ENCODE results near the gene HOXA3.

Gene HOXA3

DNA sequence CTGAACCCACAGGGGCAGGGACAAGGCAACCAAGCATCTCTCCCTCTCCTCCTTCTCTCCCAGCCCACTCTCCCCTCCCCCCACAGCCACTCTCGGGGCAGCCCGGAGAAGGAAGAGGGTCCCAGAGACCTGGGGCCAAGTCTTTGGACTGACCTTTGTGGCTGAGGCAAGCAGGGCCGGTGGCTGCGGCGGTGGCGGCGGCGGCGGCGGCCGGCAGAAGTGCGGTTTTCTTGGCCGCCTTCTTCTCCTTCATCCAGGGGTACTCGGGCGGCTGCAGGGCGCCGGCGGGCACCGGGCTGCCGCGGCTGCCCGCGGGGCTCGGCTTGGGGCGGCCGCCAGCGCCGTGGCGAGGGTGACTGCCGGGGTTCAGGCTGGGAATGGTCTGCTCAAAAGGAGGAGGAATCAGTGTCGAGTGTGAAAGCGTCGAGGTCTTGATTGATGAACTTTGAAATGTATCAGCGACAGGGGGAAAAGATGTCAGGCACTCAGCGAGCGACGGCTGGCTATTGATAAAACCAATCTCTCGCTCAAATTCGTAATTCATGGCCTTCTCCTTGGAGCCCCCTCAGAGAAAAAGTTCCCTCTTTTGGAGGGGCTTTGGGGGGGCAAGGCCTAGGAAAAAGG, 50.3 kb downstream of the HOXA3 start:
- DNase-seq (ENCODE audit: low spot score) = no peak

DNA sequence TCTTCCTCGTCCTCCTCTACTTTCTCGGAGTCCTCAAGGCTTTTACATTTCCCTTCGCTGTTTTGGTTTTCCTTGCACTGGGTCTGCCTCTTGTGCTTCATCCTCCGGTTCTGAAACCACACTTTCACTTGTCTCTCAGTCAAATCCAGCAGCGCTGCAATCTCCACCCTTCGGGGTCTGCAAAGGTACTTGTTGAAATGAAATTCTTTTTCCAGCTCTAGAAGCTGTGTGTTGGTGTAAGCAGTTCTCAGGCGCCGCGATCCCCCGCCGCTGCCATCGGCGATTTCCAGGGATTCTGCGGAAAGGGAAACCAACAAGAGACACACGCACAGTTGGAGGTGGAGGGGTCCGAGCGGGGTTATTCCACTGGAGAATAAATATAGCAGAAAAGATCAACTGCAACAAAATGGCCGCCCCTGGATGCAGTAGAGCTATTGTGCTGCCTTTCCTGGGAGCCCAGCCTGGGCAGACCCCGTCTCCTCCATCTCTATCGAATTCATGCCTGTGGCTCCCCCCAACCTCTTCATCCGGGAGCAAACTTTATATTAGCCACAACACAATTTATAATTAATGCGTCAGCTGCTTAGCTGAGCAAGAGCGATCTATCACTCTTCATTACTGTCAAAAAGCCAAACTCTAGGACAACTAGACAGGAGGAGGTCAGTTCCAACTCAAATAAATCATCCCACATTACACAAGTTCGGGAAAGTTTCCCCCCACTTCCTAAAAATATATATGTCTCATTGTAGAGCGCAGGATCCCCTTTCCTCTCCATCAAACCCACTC, 51.0 kb downstream of the HOXA3 start:
- no peak for DNase-seq (ENCODE audit: low spot score)

DNA sequence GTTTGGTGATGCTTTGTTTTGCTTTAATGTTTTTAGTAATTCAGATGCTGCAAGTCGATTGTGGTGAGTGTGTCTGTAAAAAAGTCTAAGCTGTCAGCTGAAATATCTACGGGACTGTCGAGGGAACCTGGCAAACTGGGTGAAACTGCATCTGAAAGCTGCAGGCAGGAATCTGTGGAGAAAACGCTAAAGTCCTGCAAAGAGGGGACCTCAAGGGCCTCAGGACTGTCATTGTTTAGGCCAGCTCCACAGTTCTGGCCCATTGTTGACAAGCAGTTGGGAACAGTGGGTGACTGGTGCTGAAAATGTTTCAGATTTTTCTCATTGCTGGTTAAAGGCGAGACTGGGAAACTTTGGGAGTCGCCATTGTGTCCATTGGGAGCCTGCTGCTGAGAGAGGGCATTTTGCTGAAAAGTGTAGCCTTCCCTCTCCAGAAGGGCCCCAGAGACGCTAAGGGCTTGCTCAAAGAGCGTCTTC, 51.7 kb downstream of the HOXA3 start:
- DNase-seq (ENCODE audit: low spot score) = no peak

DNA sequence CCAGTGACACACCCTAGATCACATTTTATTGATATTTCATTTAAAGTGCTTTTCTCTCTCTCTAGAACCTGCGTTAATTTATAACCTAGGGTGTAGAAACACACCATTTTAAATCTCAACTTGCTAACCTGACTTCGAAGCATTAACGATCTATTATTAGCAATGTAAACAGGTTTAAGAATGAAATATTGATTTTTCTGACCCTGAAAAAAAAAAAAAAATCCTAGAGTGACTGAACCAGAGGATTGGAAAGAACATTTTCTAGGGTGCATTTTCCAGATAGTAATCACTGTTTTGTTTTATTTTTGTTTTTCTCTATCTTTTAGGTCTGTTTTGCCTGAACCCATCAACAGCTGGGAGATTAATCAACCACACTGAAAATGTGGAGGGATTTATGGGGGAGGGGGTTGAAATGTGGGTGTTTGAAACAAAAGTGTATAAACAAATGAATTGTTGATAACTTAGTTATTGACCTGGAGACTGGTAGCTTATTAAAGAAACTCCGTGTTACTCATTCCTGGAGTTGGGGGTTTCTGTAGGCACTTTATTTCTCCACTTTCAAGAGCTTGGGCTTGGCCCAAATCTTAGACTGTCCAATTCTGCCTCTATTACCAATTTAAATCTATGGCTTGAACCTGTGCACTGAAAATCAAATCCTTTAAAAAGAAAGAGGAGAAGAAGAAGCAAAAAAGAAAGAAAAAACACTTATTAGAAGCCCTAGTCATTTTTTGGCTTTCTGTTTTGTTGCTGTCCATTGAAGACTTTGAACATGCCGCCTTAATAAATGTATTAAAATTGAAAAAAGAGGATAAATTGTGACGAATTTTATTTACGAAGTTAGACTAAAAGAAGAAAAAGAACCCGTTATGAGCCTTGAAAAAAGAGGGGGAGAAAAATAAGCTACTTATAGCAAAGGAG, 52.7 kb downstream of the HOXA3 start:
- no peak for DNase-seq (ENCODE audit: low spot score)

DNA sequence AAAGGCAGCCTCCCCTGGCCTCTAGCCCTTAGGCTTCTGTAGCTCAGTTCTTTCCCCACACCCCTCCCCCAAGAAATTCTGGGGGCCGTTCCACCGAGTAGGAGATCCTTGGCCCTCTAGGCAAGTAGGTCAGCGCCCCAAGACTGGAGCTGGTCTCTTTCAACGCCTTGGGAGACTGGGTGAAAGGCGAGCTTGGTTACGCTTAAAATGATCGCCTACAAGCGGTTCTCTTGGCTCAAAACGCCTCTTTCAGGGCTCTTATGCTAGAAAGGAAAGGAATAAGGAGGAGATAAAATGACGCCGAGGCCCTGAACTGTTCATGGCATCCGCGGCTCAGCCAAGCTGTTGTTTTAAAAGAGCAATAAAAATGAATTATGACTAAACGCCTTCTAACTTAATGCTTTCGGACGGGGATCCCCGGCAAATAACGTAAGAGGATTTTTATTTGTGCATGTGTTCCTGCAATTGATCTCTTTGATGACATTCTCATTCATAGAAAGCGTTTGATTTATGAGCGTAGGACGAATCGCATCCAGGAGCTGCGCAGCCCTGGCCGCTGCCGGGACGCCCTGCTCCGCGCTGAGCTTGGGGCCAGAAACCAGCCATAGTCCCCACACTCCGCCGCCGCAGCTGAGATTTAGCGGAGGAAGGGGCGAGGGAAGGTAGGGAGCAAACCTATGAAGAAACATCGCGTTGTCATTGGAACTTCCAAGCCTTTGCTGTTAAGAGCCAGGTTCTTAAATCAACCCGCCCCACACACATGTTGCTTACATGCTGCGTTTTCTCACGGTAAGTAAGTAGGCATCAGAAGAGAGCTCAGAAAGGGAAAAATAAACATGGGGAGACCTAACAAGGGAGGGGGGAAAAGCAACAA, 53.6 kb downstream of the HOXA3 start:
- DNase-seq (ENCODE audit: low spot score) = no peak

DNA sequence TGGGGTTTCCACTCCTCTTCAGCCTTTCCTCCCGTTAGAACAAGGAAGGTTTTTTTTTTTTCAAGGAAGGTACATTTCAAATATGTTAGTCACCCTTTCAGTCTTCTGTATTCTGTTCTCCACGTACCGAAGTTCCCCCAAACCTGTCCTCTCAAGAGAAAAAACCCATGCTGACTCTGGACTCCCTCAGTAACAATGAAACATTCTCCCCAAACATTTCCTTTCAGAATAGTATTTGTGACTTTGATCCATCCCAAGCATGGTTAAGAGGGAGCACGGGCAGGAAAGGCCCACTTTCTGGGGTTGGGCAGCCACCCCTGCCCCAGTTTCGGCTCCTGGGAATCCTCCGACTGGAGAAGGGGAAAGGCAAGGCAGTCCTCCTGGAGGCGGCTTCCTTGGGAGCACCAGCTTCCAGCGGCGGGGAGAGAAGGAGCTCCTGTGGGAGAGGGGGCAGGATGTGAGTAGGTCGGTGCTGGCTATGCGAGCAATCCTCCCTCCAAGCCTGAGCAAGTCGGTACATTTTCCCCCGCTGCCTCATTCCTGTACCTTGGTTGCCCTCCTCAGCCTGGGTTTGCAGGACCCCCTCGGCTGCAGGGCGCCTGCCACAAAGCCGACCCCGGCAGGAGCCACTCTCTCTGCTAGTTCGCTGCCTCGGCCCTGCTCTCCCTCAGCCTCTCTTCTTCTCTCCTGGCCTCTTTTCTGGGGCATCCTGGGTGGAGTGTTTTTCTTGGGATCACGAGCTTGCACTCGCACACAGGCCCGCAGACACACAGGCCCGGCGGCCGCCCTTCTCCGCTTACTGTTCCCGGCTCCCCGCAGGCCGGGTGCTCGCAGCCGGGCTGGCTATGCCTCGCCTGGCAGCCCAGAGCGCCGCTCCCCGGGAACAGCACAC, 54.5 kb downstream of the HOXA3 start:
- DNase-seq (ENCODE audit: low spot score) = no peak

DNA sequence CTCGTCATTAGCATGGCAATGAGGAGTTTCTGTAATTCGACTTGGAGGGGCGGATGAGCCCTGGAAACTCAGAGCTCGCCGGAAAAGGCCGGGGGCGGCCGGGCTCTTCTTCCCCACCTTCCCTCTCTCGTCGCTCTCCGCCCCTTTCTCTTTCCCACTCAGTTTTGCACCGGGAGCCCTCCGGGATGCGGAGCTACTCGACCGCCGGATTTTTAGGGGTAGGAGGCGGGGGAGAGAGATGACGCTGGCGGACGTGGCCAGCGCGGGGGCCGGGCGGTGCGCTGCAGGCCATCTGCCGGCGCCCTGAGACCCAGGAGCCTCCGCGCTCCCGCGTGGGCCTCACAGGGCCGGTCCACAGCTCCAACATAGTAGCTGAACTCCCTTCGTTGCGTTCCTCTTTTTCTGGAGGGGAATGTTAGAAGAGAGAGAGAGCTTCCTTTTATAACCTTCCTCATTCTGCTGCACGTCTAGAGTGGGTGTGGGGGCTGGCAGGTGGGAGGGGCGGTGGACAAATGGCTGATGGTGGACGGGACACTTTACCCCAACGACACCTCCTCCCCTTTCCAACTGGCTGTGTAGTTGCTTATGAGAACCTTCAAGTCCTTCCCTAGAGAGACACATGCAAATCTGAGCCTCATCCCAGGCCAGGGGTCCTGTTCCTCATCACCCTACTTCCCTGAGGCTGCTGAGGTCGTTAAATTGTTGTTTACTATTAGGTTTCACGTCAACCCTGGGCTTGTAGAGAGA, 55.4 kb downstream of the HOXA3 start:
- no peak for DNase-seq (ENCODE audit: low spot score)

DNA sequence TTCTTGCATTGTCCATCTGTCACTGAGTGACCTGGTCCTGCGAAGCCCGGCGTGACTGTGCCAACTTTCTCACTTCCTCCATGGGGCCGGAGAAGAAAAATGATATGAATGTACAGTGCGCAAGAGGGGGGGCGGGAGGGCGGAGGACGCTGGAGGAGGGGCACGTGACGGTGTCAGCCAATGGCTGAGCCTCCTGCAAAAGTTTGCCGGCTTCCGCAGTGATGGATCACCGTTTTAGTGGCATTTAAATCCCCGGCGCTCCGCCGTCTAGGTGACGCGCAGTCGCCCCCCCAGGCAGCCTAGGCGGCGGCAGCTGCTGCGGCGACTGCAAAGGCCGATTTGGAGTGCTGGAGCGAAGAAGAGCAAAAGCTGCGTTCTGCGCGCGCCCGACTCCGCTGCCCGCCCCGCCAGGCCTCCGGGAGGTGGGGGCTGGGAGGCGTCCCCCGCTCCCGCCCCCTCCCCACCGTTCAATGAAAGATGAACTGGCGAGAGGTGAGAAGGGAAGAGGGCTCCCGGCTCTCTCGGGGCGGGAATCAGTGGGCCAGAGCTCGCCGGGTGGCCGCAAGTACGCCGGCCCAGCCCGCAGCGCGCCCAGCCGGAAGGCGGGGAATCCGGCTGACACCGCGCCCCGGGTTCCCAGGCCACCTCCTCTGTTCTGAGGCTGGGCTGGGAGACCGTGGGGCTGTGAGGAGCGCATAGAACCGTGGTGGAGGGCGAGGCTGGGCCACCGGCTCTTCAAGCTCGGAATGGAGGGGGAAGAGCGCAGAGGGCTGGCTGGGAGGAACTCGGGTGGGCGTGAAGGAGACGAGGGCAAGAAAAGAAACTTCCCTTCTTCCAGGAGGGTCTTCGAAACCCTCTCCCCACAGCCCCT, 56.3 kb downstream of the HOXA3 start, which contains the start of gene HOXA1:
Gene HOXA1 (minus strand): TSS at position 104 of the 871 bp plus-strand sequence. CDS start 88 bp downstream, at position 16.
- no peak for DNase-seq (ENCODE audit: low spot score)

DNA sequence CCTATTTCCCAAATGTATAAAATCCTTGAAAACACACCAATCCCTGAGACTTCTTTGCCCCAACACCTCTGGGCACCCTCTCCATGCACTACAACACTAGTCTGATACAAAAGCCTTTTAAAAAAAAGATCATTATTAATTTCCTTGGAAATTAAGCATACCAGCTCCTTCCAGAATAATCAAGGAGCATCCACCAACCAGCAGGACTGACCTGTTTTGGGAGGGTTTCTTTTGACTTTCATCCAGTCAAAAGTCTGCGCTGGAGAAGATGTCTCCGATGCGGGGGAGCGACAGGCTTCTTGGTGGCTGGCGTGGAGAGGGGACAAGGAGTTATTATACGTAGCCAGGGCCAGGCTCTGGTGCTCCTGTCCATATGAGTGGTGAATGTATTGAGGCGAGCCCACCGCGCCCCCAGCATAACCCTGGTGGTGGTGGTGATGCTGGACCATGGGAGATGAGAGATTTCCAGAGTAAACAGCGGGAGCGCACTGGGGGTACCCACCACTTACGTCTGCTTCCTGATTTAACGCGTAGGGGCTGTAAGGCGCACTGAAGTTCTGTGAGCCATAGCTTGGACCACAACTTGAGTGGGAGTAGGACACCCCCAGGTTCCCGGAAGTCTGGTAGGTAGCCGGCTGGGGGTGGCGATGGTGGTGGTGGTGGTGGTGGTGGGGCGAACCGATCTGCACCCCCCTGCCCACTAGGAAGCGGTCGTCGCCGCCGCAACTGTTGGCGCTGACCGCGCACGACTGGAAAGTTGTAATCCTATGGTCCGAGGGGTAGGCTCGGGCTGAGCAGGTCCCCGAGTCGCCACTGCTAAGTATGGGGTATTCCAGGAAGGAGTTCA, 57.1 kb downstream of the HOXA3 start:
- no peak for DNase-seq (ENCODE audit: low spot score)

DNA sequence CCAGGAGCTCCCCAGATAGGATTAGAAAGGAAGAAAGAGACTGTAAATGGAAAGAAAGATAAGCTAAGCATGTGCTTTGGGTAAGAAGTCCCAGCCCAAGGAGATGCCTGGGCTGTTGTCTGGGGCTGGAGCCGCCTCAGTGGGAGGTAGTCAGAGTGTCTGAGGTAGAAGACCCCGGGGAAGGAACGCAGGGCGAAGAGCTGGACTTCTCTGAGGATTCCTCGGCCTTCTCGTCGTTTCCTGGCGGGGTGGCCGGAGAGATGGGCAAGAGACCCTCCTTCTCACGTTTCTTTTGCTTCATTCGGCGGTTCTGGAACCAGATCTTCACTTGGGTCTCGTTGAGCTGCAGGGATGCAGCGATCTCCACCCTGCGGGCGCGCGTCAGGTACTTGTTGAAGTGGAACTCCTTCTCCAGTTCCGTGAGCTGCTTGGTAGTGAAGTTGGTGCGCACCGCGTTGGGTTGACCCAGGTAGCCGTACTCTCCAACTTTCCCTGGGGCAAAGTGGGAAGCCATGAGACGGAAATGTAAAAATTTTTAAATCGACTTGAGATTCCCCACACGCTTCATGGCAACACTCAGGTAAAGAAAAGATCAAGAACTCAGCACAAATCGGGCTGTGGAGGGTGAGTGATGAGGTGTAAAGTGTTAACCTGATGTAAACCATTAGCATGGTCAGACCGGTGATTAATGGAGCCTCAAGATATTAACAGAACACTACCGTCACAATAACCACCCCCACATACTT, 57.9 kb downstream of the HOXA3 start:
- no peak for DNase-seq (ENCODE audit: low spot score)

DNA sequence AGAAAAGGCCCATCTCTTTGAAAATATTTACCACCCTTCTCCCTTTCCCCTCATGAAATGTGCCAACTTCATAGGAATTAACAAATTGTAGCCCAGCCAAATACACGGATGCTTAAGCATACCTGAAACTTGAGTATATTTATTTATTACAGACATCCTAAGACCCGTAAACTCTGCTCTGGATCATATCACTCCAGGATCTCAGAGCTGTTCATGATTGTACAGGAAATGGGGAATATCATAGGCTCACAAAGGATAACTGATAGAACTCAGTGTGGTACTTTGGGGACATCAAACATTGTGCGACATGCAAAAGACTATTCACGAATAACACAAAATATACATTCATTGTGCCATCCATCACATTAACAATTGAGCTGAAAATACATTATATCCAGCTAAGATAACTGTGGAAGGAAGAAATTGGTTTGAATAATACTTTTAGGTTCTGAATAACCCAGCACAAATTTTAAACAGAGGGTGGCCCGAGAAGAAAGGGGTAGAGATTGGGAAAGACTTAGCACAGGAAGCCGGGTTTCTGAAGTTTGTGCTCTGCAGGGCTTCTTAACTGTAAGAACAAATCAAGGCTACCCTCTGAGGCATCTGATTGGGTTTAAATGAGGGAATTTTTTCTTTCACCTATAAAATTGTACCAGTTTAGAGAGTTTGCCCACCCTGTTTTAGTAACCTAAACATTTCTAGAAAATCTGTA, 59.0 kb downstream of the HOXA3 start:
- DNase-seq (ENCODE audit: low spot score) = no peak

DNA sequence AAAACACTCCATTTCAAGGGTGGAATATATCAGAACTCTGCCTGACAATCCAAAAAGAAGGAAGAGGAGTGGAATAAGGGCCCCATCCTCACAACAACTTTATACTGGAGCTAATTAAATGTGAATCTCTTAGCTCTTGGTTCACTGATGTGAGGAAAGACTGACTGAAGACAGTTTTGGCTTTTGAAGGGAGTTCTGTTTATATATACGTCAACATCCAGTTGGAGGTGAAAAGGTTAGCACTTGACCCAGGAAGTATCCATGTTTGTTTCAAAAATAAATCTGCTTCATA, 59.6 kb downstream of the HOXA3 start:
- DNase-seq (ENCODE audit: low spot score) = no peak

DNA sequence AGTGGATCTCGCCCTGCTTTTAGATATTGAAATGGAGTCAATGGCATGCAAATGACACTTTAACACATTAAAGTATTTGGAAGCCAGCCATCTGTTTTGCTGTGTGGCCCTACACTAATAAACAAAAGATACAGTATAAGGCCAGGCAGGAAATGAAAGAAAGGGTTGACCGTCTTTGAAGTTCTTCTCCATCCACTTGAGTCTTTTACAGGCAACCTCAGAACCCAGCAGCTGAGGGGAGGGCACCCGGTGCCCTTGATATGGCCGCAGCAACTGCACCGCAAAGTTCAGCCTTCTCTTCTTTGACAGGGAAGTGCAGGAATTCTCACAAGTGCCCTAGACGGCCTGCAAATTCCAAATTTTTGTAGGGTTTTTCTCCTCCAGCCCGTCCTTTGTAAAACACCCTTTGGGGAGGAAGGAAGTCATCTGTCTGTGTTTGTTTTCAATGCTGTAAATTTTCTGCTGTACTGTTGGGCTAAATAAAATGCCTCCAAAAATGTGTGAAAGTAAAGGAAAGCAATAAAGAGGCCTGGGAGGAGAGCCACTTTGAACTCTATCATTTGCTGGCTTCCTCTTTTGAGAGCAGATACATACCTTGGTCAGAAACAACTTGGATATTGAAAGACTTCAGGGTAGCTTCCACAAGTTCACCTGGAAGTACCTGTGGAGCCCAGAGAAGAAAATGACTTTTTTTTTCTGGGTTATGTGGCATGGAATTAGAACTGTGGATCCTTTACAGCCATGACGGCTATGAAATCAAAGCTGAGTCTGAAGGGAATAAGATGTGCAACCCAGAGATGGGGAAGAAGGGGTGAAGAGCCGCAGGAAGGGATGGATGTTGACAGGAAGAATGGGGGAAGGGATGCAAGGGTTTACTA, 60.2 kb downstream of the HOXA3 start:
- DNase-seq (ENCODE audit: low spot score) = no peak

DNA sequence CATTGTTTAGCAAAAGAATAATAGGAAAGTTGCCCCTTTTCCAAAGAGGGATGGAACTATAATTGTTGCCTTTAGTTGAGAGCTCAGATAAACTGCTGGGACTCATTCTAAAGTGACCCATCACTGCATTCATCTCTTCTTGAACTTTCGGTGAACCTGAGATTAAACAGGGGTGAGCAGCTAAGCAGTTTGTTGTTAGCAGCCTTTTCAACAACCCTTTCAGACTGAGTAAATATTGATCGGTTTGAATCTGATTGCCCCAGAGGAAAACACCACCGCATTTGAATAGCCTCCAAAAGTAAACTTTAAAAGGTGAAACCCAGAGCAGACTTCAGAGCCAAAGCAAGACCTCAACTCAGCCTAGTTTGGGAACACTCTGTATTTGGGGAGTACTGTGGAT, 61.3 kb downstream of the HOXA3 start:
- no peak for DNase-seq (ENCODE audit: low spot score)
